Subcutaneous abdominal adipose tissue (tissue), 5 donors: Measurements from ENCODE around the gene FBRS.

Experiments
- H3K27ac ChIP-seq: one replicate; pipeline ENCODE4 v1.7.0; 2013; ENCODE audit warnings: low read depth, mild to moderate bottlenecking, inconsistent platforms, low read length, moderate library complexity
- H3K27me3 ChIP-seq, 5 donors: one replicate each; pipeline ENCODE4 v1.7.0; 2013; ENCODE audit warnings: low read length in 5 of 5, inconsistent platforms in 1 of 5; ENCODE audit not compliant: control insufficient read depth in 5 of 5, insufficient read depth in 4 of 5
- H3K36me3 ChIP-seq, 5 donors: one replicate each; pipeline ENCODE4 v1.7.0; 2013; ENCODE audit warnings: low read length in 5 of 5; ENCODE audit not compliant: control insufficient read depth in 5 of 5, insufficient read depth in 5 of 5
- H3K4me1 ChIP-seq, 5 donors: one replicate each; pipeline ENCODE4 v1.7.0; 2013; ENCODE audit warnings: low read length in 5 of 5, mild to moderate bottlenecking in 3 of 5, moderate library complexity in 1 of 5; ENCODE audit not compliant: control insufficient read depth in 5 of 5, insufficient read depth in 5 of 5
- H3K4me3 ChIP-seq, 5 donors: one replicate each; pipeline ENCODE4 v1.7.0; 2013; ENCODE audit warnings: low read length in 5 of 5, low read depth in 1 of 5
- H3K9ac ChIP-seq, 5 donors: one replicate each; pipeline ENCODE4 v1.7.0; 2013; ENCODE audit warnings: low read length in 5 of 5, mild to moderate bottlenecking in 4 of 5, moderate library complexity in 3 of 5
- H3K9me3 ChIP-seq, 5 donors: one replicate each; pipeline ENCODE4 v1.7.0; 2013; ENCODE audit warnings: low read length in 5 of 5; ENCODE audit not compliant: control insufficient read depth in 5 of 5
- donor health status: healthy.
- donor health status: healthy.
- donor health status: healthy.
- donor health status: healthy.
- donor health status: healthy.

FBRS gene

DNA sequence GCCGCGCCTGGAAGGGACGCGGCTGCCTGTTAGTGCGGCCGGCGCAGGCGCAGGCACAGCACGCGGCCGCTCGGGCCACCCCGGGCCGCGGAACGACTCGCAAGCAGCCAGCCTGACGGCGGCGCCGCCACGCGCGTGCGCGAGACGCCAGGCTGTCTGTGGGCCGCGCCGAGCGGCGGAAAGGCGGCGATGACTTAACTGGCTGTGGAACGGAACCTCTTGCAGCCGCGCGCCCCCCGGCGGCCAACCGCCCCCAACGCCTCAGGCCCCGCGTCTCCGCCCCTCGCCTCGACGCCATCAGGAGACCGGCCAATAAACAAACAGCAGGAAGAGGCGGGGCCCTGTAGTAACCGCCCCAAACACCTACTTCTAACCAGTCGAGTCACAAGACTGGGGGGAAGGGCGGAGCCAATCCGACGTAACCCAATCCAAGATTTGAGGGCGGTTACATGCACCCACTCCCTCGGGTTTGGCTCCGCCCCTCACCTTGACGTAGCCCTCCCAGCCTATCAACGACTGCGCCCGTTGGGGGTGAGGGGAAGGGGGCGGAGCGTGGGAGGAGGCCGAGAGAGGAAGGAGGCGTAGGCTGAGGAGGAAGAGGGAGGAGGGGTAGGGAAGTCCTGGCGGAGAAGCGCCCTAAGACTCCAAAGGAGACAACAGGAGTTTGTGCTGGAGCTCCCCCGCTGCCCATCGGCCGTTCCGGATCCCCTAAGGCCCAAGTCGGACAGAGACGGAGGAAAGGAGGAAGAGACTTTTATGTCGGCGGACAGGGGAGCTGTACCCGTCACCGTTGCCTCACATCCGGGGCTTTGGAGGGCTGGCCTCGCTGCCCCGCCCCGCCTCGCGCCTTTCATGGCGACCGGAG, at the start of gene FBRS:
Gene FBRS (plus strand): TSS at position 566 of the 865 bp plus-strand sequence. CDS start 1,088 bp downstream, outside the sequence.
- Histone ChIP-seq H3K9ac (peak within 1 kb of the TSS; percentile 86 to 99 (median 96)), H3K36me3 (peaks cover 3 to 60% (median 54%) of the 10 kb centered on the region in 5 donors), H3K4me3 (peak within 1 kb of the TSS; percentile 77 to 97 (median 94)), H3K27me3 (peaks cover 0 to 3% (median 0%) of the 10 kb centered on the region in 5 donors), H3K9me3 (no peaks in the 10 kb centered on the region), H3K27ac (peak within 1 kb of the TSS; percentile 98), H3K4me1 (peaks cover 16 to 43% (median 34%) of the 10 kb centered on the region in 5 donors)

GRCh38 chr16:30609002-30609925, 49.0 kb upstream of the FBRS start:
- H3K4me1 ChIP-seq = peaks cover 2 to 35% (median 22%) of the 10 kb centered on the region in 5 donors

GRCh38 chr16:30609926-30610839, 48.0 kb upstream of the FBRS start, which contains the start of gene ZNF689:
Gene ZNF689 (minus strand): TSS chr16:30610389. CDS start chr16:30610041, 348 bp downstream.
- peak within 1 kb of the TSS; percentile 93 to 100 (median 99) for H3K9ac ChIP-seq
- peaks cover 2 to 26% (median 15%) of the 10 kb centered on the region in 5 donors for H3K4me1 ChIP-seq
- peaks cover 0 to 21% (median 10%) of the 10 kb centered on the region in 5 donors for H3K36me3 ChIP-seq

More at GRCh38 chr16:30609002-30609925, 49.0 kb upstream of the FBRS start:
- no peaks in the 10 kb centered on the region for H3K27me3 ChIP-seq
- peak overlapping the region; percentile 84 to 96 (median 90) for H3K4me3 ChIP-seq
- H3K9ac ChIP-seq = peak overlapping the region; percentile 56 to 100 (median 99)
- no peaks in the 10 kb centered on the region for H3K9me3 ChIP-seq
- H3K36me3 ChIP-seq = peaks cover 0 to 31% (median 20%) of the 10 kb centered on the region in 5 donors
- peak overlapping the region; percentile 89 for H3K27ac ChIP-seq

GRCh38 chr16:30615358-30616091, 42.7 kb upstream of the FBRS start:
- peaks cover 0 to 6% (median 0%) of the 10 kb centered on the region in 5 donors for H3K27me3 ChIP-seq
- no peaks in the 10 kb centered on the region for H3K36me3 ChIP-seq
- H3K27ac ChIP-seq = no peak overlapping the region
- peaks cover 0 to 7% (median 1%) of the 10 kb centered on the region in 5 donors for H3K4me1 ChIP-seq
- no peak overlapping the region for H3K9ac ChIP-seq
- H3K4me3 ChIP-seq = no peak overlapping the region
- no peaks in the 10 kb centered on the region for H3K9me3 ChIP-seq

More at GRCh38 chr16:30609926-30610839, 48.0 kb upstream of the FBRS start, which contains the start of gene ZNF689:
- Histone ChIP-seq H3K27ac (peak within 1 kb of the TSS; percentile 89), H3K9me3 (no peaks in the 10 kb centered on the region), H3K4me3 (peak within 1 kb of the TSS; percentile 89 to 96 (median 91)), H3K27me3 (peaks cover 0 to 2% (median 0%) of the 10 kb centered on the region in 5 donors)

DNA sequence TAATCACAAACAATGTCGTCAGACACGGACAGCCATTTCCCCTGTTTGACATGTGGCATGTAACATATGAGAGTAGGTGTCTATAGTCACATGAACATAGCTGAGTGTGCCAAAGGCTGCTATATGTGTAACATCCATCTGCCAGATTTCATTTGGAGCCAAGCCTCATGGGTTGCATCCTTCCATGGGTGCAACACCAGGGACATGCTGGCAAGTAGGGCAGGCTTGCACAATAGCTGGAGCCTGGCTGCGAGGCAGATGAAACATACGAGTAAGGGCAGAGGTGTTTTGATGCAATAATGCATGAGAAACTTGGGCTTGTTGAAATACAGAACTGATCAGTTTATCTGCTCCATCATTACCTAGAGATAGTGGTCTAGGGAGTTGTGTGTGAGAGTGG, 39.0 kb upstream of the FBRS start:
- peaks cover 0 to 4% (median 0%) of the 10 kb centered on the region in 5 donors for H3K4me1 ChIP-seq
- H3K4me3 ChIP-seq = no peak overlapping the region
- peaks cover 0 to 6% (median under 1%) of the 10 kb centered on the region in 5 donors for H3K27me3 ChIP-seq
- no peak overlapping the region for H3K9ac ChIP-seq
- no peaks in the 10 kb centered on the region for H3K9me3 ChIP-seq
- H3K36me3 ChIP-seq = no peaks in the 10 kb centered on the region
- H3K27ac ChIP-seq = no peak overlapping the region

GRCh38 chr16:30619638-30620037, 38.6 kb upstream of the FBRS start:
- no peaks in the 10 kb centered on the region for H3K9me3 ChIP-seq
- peaks cover 0 to 6% (median 2%) of the 10 kb centered on the region in 5 donors for H3K27me3 ChIP-seq
- no peak overlapping the region for H3K27ac ChIP-seq
- no peak overlapping the region for H3K4me3 ChIP-seq
- H3K4me1 ChIP-seq = peaks cover 0 to 4% (median 0%) of the 10 kb centered on the region in 5 donors
- no peak overlapping the region for H3K9ac ChIP-seq
- H3K36me3 ChIP-seq = no peaks in the 10 kb centered on the region

DNA sequence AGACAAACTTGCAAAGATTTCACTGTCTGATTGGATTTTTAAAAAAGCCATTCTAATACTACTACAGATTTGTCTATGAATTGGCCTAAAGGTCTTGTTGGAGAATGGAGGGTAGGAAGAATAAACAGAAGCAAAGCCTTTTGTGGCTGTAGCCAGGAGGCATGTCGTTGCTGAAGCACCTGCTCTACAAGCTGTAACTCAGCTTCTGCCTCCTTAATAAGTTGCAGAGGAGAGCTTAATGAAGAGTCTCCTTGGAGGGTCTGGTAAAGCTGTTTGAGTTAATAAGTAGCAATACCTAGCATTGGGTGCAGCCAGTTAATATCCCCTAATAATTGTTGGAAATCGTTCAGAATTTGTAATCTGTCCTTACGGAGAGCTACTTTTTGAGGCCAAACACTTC, 38.1 kb upstream of the FBRS start:
- no peak overlapping the region for H3K4me3 ChIP-seq
- H3K27ac ChIP-seq = no peak overlapping the region
- no peaks in the 10 kb centered on the region for H3K36me3 ChIP-seq
- H3K4me1 ChIP-seq = peaks cover 0 to 4% (median 0%) of the 10 kb centered on the region in 5 donors
- H3K27me3 ChIP-seq = peaks cover 0 to 4% (median 2%) of the 10 kb centered on the region in 5 donors
- no peaks in the 10 kb centered on the region for H3K9me3 ChIP-seq
- H3K9ac ChIP-seq = no peak overlapping the region

GRCh38 chr16:30621765-30622164, 36.5 kb upstream of the FBRS start:
- H3K9ac ChIP-seq = no peak overlapping the region
- H3K9me3 ChIP-seq = no peaks in the 10 kb centered on the region
- H3K27ac ChIP-seq = no peak overlapping the region
- H3K4me1 ChIP-seq = peaks cover 0 to 4% (median 0%) of the 10 kb centered on the region in 5 donors
- no peaks in the 10 kb centered on the region for H3K36me3 ChIP-seq
- peaks cover 0 to 4% (median 0%) of the 10 kb centered on the region in 5 donors for H3K27me3 ChIP-seq
- no peak overlapping the region for H3K4me3 ChIP-seq
